Testis (tissue), 2 donors: ENCODE results near the gene TOP3A.

ENCODE experiments used
- CTCF ChIP-seq, 3 experiments: fragments of 450-650 bp in 2 of 3; fragments of 200-600 bp in 1 of 3; sonication (generic) in 1 of 3; IDR thresholded peaks; one replicate each; pipeline ENCODE4 v1.5.1; 2016 to 2019; ENCODE audit warnings: antibody characterized with exemption in 3 of 3, mild to moderate bottlenecking in 2 of 3, moderate library complexity in 1 of 3
- POLR2A ChIP-seq: fragments of 450-650 bp; IDR thresholded peaks from one replicate; pipeline ENCODE4 v1.6.1; 2017; ENCODE audit warnings: antibody characterized with exemption, mild to moderate bottlenecking, moderate library complexity

GRCh38 chr17:18261659-18262058 lies 53.1 kb downstream of the TOP3A start:
- TF ChIP-seq CTCF (IDR thresholded peaks at IDR 0.05) = no peak
- no peak for TF ChIP-seq POLR2A
